ENCODE results near the gene PRR5L.
"Not testable (repeated sequence)": the region's sequence is repeated elsewhere in the genome, so short reads cannot be mapped to it uniquely, and the experiment has no call there.

DNA sequence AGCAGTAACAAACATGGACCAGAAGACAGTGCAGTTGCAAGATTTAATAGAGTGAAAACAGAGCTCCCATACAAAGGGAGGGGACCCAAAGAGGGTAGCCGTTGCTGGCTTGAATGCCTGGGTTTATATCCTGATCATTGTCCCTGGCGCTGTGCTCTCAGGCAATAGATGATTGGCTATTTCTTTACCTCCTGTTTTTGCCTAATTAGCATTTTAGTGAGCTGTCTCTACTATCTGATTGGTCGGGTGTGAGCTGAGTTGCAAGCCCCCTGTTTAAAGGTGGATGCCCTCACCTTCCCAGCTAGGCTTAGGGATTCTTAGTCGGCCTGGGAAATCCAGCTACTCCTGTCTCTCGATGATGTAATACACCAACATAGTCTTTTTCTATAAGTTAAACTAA is 29.3 kb downstream of the PRR5L start:
- TF ChIP-seq, protein P1, sequence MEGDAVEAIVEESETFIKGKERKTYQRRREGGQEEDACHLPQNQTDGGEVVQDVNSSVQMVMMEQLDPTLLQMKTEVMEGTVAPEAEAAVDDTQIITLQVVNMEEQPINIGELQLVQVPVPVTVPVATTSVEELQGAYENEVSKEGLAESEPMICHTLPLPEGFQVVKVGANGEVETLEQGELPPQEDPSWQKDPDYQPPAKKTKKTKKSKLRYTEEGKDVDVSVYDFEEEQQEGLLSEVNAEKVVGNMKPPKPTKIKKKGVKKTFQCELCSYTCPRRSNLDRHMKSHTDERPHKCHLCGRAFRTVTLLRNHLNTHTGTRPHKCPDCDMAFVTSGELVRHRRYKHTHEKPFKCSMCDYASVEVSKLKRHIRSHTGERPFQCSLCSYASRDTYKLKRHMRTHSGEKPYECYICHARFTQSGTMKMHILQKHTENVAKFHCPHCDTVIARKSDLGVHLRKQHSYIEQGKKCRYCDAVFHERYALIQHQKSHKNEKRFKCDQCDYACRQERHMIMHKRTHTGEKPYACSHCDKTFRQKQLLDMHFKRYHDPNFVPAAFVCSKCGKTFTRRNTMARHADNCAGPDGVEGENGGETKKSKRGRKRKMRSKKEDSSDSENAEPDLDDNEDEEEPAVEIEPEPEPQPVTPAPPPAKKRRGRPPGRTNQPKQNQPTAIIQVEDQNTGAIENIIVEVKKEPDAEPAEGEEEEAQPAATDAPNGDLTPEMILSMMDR (IDR thresholded peaks at IDR 0.05): not testable (repeated sequence)
- not testable (repeated sequence) for TF ChIP-seq POLR2AphosphoS5, POLR2A (IDR thresholded peaks at IDR 0.05)
